CD4-positive, alpha-beta T cell treated with Interleukin-17A for 4 hours (primary cell): ENCODE data around the gene MMP3.

Experiments
- DNase-seq: peaks from one replicate; pipeline ENCODE4 v3.0.0-alpha.2; 2020; ENCODE audit warnings: mixed read lengths

MMP3 gene

DNA sequence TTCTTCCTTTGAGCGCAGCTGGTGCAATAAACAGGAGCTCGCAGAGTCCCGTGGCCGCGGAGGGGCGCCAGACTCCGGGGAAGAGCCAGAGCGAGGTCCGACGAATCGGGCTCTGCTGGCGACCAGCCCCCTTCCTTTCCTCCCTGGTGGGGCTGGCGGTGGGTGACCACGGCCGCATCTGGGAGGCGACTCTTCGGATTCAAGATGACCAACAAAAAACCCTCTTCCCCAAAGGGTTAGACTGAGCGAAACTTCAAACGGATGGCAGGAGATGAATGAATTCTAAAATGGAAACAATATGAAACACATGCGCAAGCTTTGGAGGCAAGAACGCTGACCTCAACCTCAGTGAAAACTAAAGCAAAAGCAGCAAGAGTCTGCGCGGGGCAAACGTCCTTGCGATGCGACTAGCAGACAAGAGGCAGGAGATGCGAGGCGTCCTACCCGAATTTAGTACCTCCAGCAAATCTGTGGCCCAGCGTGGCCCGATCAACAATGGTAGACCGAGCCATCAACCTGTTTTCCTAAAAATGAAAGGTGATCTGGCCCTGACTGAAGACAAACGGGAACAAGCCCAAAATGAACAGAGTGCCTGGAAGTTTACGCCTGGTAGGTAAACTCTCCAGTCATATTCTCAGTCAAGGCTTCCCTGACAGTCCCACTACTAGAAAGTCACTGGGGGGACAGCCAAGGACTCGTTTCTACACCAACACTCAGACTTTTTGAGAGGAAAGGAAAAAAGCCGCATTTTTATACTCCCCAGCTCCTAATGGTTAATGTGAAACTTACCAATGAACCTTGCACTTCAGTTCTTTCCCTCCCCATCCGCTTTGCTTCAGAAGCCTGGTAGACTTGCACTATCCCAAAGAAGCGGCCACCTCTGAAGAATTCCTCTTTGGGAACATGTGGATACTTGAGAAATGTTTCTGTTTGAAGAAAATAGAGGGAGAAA is 11.6 kb downstream of the MMP3 start:
- no peak for DNase-seq

- no peak for DNase-seq
These were observed 12.3 kb downstream of the MMP3 start for GRCh38 chr11:102831128-102831488.

DNA sequence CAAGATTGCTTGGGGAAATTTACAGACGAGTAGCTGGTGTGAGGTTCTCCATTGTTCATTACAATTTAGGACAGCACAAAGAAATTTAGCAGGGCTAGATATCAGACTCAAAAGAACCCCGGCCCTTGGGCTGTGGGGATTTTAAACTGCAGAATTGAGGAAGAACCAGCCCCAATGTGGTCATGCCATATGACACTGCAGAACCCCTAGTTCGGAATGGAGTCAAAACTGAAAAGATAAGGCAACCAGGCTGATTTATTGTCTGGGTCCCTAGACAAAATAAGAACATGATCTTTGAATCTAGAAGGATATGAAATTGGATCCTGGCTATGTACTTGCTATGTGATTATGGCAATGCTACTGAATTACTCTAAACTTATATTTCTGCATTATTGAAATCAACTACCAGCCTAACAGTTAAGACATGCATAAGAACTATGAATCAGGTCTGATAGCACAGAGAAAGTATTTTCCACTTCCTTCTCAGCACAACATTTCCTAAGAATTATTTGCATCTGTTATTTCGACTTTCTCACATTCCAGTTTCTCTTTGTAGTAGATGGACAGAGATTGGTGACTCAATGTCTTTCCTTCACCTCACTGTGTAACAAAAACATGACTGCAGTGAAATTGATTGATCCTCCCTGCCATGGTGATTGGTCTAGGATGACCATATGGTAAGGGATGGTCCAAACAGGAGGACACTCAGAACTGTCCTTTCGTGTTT is 13.2 kb downstream of the MMP3 start:
- no peak for DNase-seq

- no peak for DNase-seq
These were observed 14.0 kb downstream of the MMP3 start for GRCh38 chr11:102829316-102830000.

GRCh38 chr11:102824556-102824955 is 18.9 kb downstream of the MMP3 start:
- DNase-seq = no peak

GRCh38 chr11:102819491-102819890 is 23.9 kb downstream of the MMP3 start:
- no peak for DNase-seq

DNA sequence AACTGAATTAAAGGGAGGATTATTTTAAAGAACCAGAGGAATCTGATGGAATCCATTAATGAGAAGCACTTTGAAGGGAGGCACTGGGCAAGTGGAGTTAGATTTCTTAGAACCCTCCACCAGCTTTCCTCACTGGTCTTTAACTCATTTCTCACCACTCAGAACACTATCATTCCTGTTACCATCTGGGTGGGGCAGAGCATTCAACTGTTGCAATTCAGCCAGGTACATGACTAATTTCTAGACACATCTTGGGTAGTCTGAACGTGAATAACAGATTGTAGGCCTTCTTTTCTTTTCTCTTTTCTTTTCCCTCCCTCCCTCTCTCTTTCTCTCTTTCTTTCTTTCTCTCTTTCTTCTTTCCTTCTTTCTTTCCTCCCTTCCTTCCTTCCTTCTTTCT is 29.9 kb downstream of the MMP3 start:
- no peak for DNase-seq

DNA sequence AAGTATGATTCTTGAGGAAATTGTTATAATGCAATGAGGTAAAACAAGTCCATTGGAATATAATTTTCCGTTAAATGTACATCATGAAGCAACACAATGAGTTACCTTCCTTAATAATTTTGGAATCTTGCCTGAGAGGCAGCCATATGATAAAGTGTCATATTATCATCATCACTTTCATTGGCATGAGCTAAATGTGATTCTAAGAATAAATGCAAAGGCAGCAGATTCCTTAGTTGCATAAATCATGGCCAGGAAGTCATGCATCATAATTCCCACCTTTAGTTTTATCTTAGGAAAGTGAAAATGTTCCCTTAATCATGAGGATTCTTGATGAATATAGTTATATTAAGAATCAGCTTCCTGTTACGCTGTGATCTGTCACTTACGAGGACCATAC is 31.2 kb downstream of the MMP3 start:
- no peak for DNase-seq

DNA sequence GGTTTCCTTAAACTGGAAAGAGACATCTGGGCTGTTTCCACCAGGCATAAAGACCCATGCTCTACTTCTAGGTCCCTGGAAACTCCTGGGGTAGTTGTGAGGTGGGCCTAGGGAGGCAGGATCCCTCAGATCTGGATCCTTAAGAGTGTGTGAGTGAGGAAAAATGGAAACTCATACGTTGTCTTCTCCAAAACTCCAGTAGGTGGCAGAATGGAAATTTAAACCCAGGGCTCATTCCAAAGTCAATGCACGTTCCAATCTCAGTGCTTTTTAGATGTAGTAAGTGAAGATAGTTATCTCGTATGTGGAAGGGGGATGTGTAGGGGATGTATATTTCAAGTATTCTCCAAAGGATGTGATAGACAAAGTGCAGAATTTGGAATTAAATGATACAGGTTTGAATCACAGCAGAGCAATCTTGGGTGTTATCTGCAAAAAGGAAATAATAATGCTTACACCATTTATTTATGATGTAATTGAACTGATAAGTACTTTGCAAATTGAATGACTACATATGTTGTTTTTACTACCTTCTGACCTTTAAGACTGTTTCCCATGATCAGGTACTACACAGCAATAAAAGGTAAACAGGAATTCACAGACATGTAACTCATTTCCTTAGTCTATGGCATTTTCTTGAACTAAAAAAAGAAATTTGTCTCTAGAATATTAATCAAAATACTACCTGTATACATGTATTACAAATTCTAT is 32.3 kb downstream of the MMP3 start:
- DNase-seq = no peak

- DNase-seq = no peak
These were observed 33.4 kb downstream of the MMP3 start for GRCh38 chr11:102809971-102810370.

DNA sequence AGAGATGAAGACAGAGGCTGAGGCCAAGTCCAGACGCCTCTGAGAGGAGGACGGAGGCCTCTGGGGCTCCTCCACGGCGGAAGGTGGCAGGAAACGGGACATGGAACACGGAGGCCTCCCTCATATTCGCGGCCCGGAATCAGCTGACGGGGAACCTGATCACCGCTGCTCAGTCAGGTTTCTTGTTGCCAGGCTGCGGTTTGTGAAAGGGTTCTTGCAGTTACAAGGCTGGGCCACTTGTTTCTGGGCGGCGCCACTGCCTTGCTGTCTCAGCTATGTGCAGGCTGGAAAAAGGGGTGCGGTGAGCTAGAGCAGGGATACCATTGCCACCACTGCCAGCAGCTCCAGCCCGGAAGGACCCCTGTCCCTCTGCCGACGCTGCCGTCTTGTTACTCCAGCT is 35.5 kb downstream of the MMP3 start:
- no peak for DNase-seq

- no peak for DNase-seq
These were observed 37.1 kb downstream of the MMP3 start for GRCh38 chr11:102806296-102806695.

DNA sequence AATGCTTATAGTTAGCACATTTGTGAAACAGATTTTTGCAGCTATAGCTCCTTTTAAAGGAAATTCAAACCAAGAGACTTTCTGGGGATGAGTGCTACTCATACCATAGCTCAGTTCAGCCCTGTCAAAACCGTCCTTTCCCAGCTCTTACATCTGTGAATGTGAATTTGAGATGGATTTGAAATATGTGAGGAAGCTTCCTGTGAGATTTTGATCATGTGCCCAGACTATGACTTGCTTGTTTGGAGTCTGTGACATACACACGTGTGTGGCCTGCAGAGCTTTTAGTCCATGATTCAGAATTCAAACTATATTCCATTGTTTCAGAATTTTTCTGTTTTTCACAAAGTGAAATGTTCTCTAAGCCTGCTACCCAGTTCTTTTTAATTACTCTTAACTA is 41.1 kb downstream of the MMP3 start:
- DNase-seq = no peak

- DNase-seq = no peak
These were observed 42.6 kb downstream of the MMP3 start for GRCh38 chr11:102800767-102801166.

DNA sequence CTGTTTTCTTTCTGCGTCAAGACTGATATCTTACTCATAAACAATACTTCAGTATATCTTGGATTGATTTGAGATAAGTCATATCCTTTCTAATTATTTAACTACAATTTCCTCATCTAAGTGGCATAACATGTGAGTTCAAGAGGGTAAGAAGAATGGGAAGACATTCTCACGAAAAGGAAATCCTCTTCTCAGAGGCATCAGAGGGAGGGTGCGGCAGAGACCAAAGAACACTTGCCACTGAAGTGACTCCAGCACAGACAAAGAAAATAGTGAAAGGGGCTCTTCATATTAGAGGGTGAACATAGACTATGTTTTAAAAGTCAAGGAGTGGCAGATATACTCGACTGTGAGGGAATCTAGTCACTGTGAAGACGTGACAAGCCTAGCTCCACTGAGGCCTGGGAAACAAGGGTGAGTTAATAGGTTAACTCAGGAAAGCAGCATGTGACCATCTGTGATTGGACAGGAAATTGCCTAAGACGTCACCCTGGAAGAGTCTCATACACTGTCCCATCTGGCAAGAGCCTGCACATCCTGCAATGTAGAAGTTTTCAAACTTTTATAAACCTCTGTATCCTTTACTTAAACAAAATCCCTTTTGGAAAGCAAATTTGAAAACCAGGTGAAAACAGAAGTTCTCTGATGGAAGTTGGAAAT is 43.6 kb downstream of the MMP3 start:
- DNase-seq = no peak

DNA sequence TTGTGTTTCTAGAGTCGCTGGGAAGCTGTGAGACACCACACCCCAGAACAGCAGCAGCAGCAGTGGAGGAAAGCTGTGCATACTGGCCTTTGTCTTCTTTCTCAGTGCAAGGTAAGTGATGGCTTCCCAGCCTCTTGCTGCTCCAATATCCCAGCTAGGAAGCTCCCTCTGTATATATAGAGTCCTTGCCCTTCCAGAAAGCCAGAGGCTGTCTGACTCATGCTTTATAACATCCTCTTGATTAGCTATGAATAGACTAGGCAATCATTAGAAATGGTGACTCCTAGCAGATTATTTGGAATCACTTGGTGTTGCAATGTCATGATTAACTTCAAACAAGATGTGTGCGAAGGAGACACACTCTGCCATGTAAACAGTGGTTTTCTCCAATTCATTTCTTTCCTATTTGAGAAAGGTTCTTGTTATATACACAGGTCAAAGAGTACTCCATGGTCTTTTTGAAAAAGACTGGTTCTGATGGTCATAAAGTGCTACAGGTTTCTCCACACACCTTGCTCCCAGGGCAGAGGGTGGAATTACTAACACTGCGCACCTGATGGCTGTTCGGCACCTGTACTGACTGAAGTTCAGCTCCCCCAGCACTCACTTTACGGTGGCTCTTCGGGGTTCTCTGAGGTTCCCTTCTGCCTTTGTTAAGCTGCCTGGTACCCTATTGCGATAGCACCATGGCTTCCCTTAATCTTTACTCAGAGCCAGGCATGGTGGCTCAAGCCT is 45.2 kb downstream of the MMP3 start, which contains the start of gene MMP1:
Gene MMP1, minus strand, starts transcription at position 149 of the 735 bp plus-strand sequence. Its CDS starts 68 bp downstream, at position 81.
- no peak for DNase-seq

GRCh38 chr11:102794382-102794781 is 49.0 kb downstream of the MMP3 start:
- DNase-seq = no peak

- DNase-seq = no peak
These were observed 49.6 kb downstream of the MMP3 start for GRCh38 chr11:102793677-102794290.

DNA sequence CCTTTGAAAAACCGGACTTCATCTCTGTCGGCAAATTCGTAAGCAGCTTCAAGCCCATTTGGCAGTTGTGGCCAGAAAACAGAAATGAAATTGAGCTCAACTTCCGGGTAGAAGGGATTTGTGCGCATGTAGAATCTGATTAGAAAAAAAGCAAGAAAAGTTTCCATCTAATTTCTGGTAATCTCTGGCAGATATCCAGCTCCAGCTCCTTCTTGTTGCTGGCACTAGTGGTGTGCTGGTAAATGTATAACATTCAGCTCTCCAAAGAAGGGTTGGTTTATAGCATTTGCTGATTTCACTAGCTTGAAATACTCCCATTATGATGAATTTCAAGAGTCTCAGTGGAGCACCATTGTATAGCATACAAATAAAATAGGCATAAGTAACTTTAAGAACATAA is 50.8 kb downstream of the MMP3 start:
- DNase-seq = no peak

DNA sequence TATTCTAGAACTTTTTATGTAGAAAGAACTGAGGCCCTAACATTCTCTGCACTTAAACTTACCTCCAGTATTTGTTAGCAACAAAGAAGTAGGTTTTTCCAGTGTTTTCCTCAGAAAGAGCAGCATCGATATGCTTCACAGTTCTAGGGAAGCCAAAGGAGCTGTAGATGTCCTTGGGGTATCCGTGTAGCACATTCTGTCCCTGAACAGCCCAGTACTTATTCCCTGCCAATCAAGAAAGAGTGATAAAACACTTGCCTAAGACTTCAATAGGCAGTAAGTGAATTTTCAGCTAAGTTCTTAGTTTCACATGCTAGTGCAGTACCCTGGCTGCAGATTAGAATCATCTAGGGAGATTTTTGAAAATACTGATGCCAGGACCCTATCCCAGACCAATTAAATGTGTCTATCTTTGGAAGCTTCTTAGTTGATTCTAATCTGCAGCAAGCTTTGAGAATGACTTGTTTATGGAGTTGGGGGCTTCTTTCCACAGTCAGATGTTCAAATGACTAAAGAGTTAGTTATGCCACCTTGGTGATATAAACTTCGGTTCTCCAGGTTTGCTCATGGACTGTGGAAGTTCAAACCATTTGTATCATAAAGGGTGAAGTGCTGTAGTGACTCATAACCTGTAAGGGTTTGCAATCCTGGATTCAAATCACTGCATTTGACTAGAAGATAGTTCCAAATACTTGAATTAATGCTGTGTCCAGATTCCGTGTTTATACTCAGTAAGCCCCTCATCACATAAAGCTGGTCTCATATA is 52.0 kb downstream of the MMP3 start:
- no peak for DNase-seq
